SU-DHL-6 (cell line): ENCODE data around the gene SNRPD1.
"Not testable (repeated sequence)": the region's sequence is repeated elsewhere in the genome, so short reads cannot be mapped to it uniquely, and the experiment has no call there.

Source experiments
- H2AFZ ChIP-seq: fragments of 200-600 bp; sonication (generic); 2 replicates; pipeline ENCODE4 v1.6.1; 2014; ENCODE audit warnings: low read depth, mild to moderate bottlenecking, moderate library complexity, mixed read lengths, antibody characterized with exemption, low read length; ENCODE audit not compliant: severe bottlenecking
- H3F3A ChIP-seq: fragments of 200-600 bp; shearing (Covaris generic); 2 replicates; pipeline ENCODE4 v1.6.0; 2016; ENCODE audit warnings: antibody characterized with exemption, mild to moderate bottlenecking; ENCODE audit not compliant: insufficient read depth
- H3K27ac ChIP-seq: fragments of 200-600 bp; sonication (generic); 2 replicates; pipeline ENCODE4 v1.5.1; 2016; ENCODE audit warnings: low read depth, mild to moderate bottlenecking, low read length, moderate library complexity, mixed read lengths
- H3K27me3 ChIP-seq: fragments of 200-600 bp; sonication (generic), shearing (Covaris generic); 2 replicates; pipeline ENCODE4 v1.6.0; 2014; ENCODE audit warnings: mild to moderate bottlenecking, low read length
- H3K36me3 ChIP-seq: fragments of 200-600 bp; sonication (generic); 2 replicates; pipeline ENCODE4 v1.6.1; 2014; ENCODE audit warnings: mild to moderate bottlenecking, low read length, mixed read lengths
- H3K4me2 ChIP-seq: fragments of 300-600, 200-600 bp; shearing (Covaris generic), sonication (generic); 2 replicates; pipeline ENCODE4 v1.6.0; 2014; ENCODE audit warnings: low read length, low read depth, mild to moderate bottlenecking; ENCODE audit not compliant: poor library complexity, severe bottlenecking
- H3K4me3 ChIP-seq: fragments of 200-600 bp; sonication (generic); 2 replicates; pipeline ENCODE4 v1.5.1; 2014; ENCODE audit warnings: antibody characterized with exemption, low read length, mild to moderate bottlenecking, mixed read lengths; ENCODE audit not compliant: insufficient read depth, poor library complexity, severe bottlenecking
- H3K79me2 ChIP-seq: fragments of 200-600 bp; sonication (generic); 2 replicates; pipeline ENCODE4 v1.6.1; 2014; ENCODE audit warnings: mild to moderate bottlenecking, low read length, moderate library complexity; ENCODE audit not compliant: insufficient read depth
- H3K9ac ChIP-seq: fragments of 200-600 bp; sonication (generic); 2 replicates; pipeline ENCODE4 v1.7.0; 2014; ENCODE audit warnings: mild to moderate bottlenecking, low read length
- H3K9me2 ChIP-seq: fragments of 200-600 bp; sonication (generic); replicated peaks from 2 replicates; pipeline ENCODE4 v1.6.1; 2014; ENCODE audit warnings: low read length; ENCODE audit not compliant: insufficient read depth
- H3K9me3 ChIP-seq: fragments of 200-600 bp; sonication (generic); 2 replicates; pipeline ENCODE4 v1.6.1; 2014; ENCODE audit warnings: low read length, mixed read lengths; ENCODE audit not compliant: insufficient read depth
- H4K20me1 ChIP-seq: fragments of 200-600 bp; sonication (generic); 2 replicates; pipeline ENCODE4 v1.6.1; 2014; ENCODE audit warnings: low read depth, mild to moderate bottlenecking, antibody characterized with exemption, low read length, moderate library complexity, mixed read lengths
- CTCF ChIP-seq: fragments of 200-600 bp; sonication (generic); IDR thresholded peaks from one replicate; pipeline ENCODE4 v1.5.1; 2017; ENCODE audit warnings: antibody characterized with exemption, mild to moderate bottlenecking, low read length, moderate library complexity; ENCODE audit not compliant: insufficient read depth, poor library complexity, severe bottlenecking
- EZH2phosphoT487 ChIP-seq: fragments of 200-600 bp; sonication (generic), shearing (Covaris generic); conservative IDR thresholded peaks from 2 replicates; pipeline ENCODE4 v1.6.1; 2018; ENCODE audit warnings: mild to moderate bottlenecking, antibody characterized with exemption, low read length, moderate library complexity, mixed read lengths

SNRPD1 gene

GRCh38 chr18:21602299-21602587, 9.9 kb upstream of the SNRPD1 start:
- Histone ChIP-seq H3K27me3 (no peaks in the 10 kb centered on the region), H3K79me2 (peaks cover 28% of the 10 kb centered on the region), H3K4me3 (no peak overlapping the region), H3K9me2 (no peaks in the 10 kb centered on the region), H2AFZ (no peak overlapping the region), H3K36me3 (no peaks in the 10 kb centered on the region), H3F3A (peaks cover 25% of the 10 kb centered on the region), H3K9me3 (no peaks in the 10 kb centered on the region), H3K27ac (no peak overlapping the region), H3K9ac (no peak overlapping the region), H3K4me2 (no peak overlapping the region), H4K20me1 (no peaks in the 10 kb centered on the region)
- TF ChIP-seq CTCF (no peak), EZH2phosphoT487 (no peak)

GRCh38 chr18:21604671-21605070, 7.4 kb upstream of the SNRPD1 start:
- no peak overlapping the region for H3K4me3 ChIP-seq
- H3K9me3 ChIP-seq = no peaks in the 10 kb centered on the region
- no peaks in the 10 kb centered on the region for H4K20me1 ChIP-seq
- H2AFZ ChIP-seq = no peak overlapping the region
- peaks cover 12% of the 10 kb centered on the region for H3F3A ChIP-seq
- H3K27ac ChIP-seq = no peak overlapping the region
- peaks cover 4% of the 10 kb centered on the region for H3K79me2 ChIP-seq
- H3K36me3 ChIP-seq = no peaks in the 10 kb centered on the region
- TF ChIP-seq CTCF (no peak), EZH2phosphoT487 (no peak)
- no peak overlapping the region for H3K9ac ChIP-seq
- H3K27me3 ChIP-seq = no peaks in the 10 kb centered on the region
- no peak overlapping the region for H3K4me2 ChIP-seq
- no peaks in the 10 kb centered on the region for H3K9me2 ChIP-seq

GRCh38 chr18:21605213-21605612, 6.9 kb upstream of the SNRPD1 start:
- H3K27ac ChIP-seq = no peak overlapping the region
- no peak overlapping the region for H3K9ac ChIP-seq
- H2AFZ ChIP-seq = no peak overlapping the region
- H3K9me3 ChIP-seq = no peaks in the 10 kb centered on the region
- no peaks in the 10 kb centered on the region for H3K27me3 ChIP-seq
- H3K9me2 ChIP-seq = no peaks in the 10 kb centered on the region
- H3K4me3 ChIP-seq = no peak overlapping the region
- no peaks in the 10 kb centered on the region for H3K79me2 ChIP-seq
- peaks cover 7% of the 10 kb centered on the region for H3F3A ChIP-seq
- H4K20me1 ChIP-seq = no peaks in the 10 kb centered on the region
- no peak overlapping the region for H3K4me2 ChIP-seq
- H3K36me3 ChIP-seq = no peaks in the 10 kb centered on the region
- TF ChIP-seq EZH2phosphoT487 = no peak
- no peak for TF ChIP-seq CTCF

- Histone ChIP-seq H2AFZ (peak overlapping the region; percentile 91), H3K36me3 (peaks cover 16% of the 10 kb centered on the region), H3K79me2 (peaks cover 45% of the 10 kb centered on the region), H3K4me3 (peak overlapping the region; percentile 73), H4K20me1 (peaks cover 22% of the 10 kb centered on the region), H3K4me2 (peak overlapping the region; percentile 96), H3K9ac (peak overlapping the region; percentile 80; the same call in 1 of the 2 replicates)
- H3K27ac ChIP-seq, H3K9me3 ChIP-seq, H3F3A ChIP-seq, H3K9me2 ChIP-seq, H3K27me3 ChIP-seq: not testable (repeated sequence)
Measured at GRCh38 chr18:21611401-21612124, 551 bp upstream of the SNRPD1 start.

- peaks cover 29% of the 10 kb centered on the region for H3F3A ChIP-seq
- peaks cover 55% of the 10 kb centered on the region for H4K20me1 ChIP-seq
- not testable (repeated sequence) for H3K27ac ChIP-seq, H3K9me3 ChIP-seq, H3K9me2 ChIP-seq, H3K4me3 ChIP-seq, H3K4me2 ChIP-seq, H2AFZ ChIP-seq, H3K27me3 ChIP-seq, H3K9ac ChIP-seq
- H3K36me3 ChIP-seq = peaks cover 64% of the 10 kb centered on the region
- peaks cover 96% of the 10 kb centered on the region for H3K79me2 ChIP-seq
Measured at GRCh38 chr18:21621640-21622039, 9.5 kb downstream of the SNRPD1 start.
